Calu3 (cell line): ENCODE data around the gene SOX8. TPM values are rescaled to one million over a fixed set of nuclear protein-coding genes. Genes with fewer than 3 reads are reported as not detected.
"Not testable (repeated sequence)": the region's sequence is repeated elsewhere in the genome, so short reads cannot be mapped to it uniquely, and the experiment has no call there.

ENCODE experiments used
- BruUV-seq: library from RNA; stranded (reverse); fragments of 400-500 nt; replicated peaks from 2 replicates; lab custom pipeline; 2021; lab: Mats Ljungman, UMichigan
- CTCF ChIA-PET: fragments of 300-600 bp; sonication (Branson Sonifier 250); formaldehyde crosslinking; loops from one replicate; lab custom pipeline; 2022; ENCODE audit warnings: antibody characterized with exemption; lab: Charles Lee
- DNase-seq: peaks from one replicate; pipeline ENCODE4 v3.0.0; 2022
- H3K27ac Mint-ChIP-seq: one replicate; pipeline ENCODE4 v1.8.0; 2022; ENCODE audit warnings: mixed read lengths; ENCODE audit not compliant: unreplicated experiment
- H3K27me3 Mint-ChIP-seq: one replicate; pipeline ENCODE4 v1.8.0; 2022; ENCODE audit warnings: mixed read lengths; ENCODE audit not compliant: unreplicated experiment
- H3K36me3 Mint-ChIP-seq: one replicate; pipeline ENCODE4 v1.8.0; 2022; ENCODE audit warnings: mild to moderate bottlenecking, moderate library complexity, mixed read lengths; ENCODE audit not compliant: insufficient read depth, unreplicated experiment
- H3K4me1 Mint-ChIP-seq: one replicate; pipeline ENCODE4 v1.8.0; 2022; ENCODE audit warnings: mild to moderate bottlenecking, low read depth, mixed read lengths; ENCODE audit not compliant: unreplicated experiment
- H3K4me3 Mint-ChIP-seq: one replicate; pipeline ENCODE4 v1.8.0; 2022; ENCODE audit warnings: mild to moderate bottlenecking, low read depth, moderate library complexity, mixed read lengths; ENCODE audit not compliant: unreplicated experiment
- H3K9me3 Mint-ChIP-seq: one replicate; pipeline ENCODE4 v1.8.0; 2022; ENCODE audit warnings: low read depth, mixed read lengths; ENCODE audit not compliant: unreplicated experiment
- intact Hi-C: fragments of 100-400 bp; cut with micrococcal nuclease; formaldehyde crosslinking; loops from one replicate; pipeline ENCODE4 v1.10.0; 2022; ENCODE audit not compliant: unreplicated experiment
- total RNA-seq: library from RNA; stranded (reverse); gene quantifications from 2 replicates; pipeline ENCODE4 v1.2.3, GENCODE V29; 2022
- TF ChIP-seq, protein P1 (sequence below): fragments of 200-600 bp; IDR thresholded peaks from one replicate; pipeline ENCODE4 v1.8.0; 2022; ENCODE audit warnings: antibody characterized with exemption; ENCODE audit not compliant: unreplicated experiment

SOX8 gene
- total RNA-seq, 1 experiment from 2014 or later, result 0.92 TPM

DNA sequence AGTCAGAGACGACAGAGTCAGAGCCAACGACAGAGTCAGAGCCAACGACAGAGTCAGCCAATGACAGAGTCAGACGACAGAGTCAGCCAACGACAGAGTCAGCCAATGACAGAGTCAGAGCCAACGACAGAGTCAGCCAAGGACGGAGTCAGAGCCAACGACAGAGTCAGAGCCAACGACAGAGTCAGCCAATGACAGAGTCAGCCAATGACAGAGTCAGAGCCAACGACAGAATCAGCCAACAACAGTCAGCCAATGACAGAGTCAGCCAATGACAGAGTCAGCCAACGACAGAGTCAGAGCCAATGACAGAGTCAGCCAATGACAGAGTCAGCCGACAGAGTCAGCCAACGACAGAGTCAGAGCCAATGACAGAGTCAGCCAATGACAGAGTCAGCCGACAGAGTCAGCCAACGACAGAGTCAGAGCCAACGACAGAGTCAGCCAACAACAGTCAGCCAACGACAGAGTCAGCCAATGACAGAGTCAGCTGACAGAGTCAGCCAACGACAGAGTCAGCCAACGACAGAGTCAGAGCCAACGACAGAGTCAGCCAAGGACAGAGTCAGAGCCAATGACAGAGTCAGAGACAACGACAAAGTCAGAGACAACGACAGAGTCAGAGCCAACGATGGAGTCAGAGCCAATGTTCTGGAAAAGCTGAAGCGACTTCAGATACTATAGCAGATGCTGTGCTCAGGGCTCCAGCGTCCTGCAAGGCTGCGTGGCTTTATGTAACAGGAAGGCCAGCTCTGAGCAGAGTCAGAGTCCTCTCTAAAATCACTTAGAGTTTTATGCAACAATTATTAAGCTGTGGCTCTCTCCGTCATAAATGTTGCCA is 30.6 kb upstream of the SOX8 start:
- H3K27me3 Mint-ChIP-seq, H3K4me3 Mint-ChIP-seq, DNase-seq, CTCF ChIA-PET, H3K9me3 Mint-ChIP-seq, intact Hi-C loops, H3K27ac Mint-ChIP-seq, H3K36me3 Mint-ChIP-seq, BruUV-seq, H3K4me1 Mint-ChIP-seq: not testable (repeated sequence)

DNA sequence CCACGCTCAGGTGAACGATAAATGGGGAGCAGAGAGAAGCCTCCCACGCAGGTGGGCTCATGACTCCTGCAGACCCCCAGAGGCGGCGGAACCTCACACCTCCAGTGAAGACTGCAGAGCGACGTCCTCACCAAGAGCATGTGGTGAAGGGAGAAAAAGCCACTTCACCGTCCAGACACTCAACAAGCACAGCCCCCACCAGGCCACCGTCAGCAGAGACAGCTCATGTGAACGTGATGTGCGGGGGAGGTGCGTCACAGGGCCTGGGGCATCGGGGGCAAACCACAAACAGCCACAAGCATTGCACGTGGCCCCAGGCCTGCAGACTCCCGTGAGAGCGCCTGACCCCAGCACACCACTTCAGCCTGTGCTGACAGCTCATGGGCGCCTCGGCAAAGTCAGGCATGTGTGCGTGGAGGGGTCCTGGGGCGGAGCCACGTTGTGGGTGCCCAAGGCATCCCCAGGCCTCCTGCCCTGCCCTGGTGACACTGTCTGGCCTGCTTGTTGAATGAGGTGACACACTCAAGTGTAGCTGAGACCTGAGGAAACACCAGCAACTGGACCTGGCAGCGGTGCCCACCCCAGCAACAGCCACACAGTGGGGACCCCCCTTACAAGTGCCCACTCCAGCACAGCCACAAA is 29.8 kb upstream of the SOX8 start:
- CTCF ChIA-PET, result no interaction called here
- H3K27me3 Mint-ChIP-seq, result no peaks in the 10 kb centered on the region
- H3K4me1 Mint-ChIP-seq, result no peaks in the 10 kb centered on the region
- intact Hi-C loops, result no loop called here
- H3K27ac Mint-ChIP-seq, result no peak overlapping the region
- no peak overlapping the region for H3K4me3 Mint-ChIP-seq
- H3K36me3 Mint-ChIP-seq, result peaks cover 4% of the 10 kb centered on the region
- no peak for DNase-seq
- no TSS peak for BruUV-seq
- TF ChIP-seq, protein P1, sequence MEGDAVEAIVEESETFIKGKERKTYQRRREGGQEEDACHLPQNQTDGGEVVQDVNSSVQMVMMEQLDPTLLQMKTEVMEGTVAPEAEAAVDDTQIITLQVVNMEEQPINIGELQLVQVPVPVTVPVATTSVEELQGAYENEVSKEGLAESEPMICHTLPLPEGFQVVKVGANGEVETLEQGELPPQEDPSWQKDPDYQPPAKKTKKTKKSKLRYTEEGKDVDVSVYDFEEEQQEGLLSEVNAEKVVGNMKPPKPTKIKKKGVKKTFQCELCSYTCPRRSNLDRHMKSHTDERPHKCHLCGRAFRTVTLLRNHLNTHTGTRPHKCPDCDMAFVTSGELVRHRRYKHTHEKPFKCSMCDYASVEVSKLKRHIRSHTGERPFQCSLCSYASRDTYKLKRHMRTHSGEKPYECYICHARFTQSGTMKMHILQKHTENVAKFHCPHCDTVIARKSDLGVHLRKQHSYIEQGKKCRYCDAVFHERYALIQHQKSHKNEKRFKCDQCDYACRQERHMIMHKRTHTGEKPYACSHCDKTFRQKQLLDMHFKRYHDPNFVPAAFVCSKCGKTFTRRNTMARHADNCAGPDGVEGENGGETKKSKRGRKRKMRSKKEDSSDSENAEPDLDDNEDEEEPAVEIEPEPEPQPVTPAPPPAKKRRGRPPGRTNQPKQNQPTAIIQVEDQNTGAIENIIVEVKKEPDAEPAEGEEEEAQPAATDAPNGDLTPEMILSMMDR, result no peak
- H3K9me3 Mint-ChIP-seq, result peaks cover 2% of the 10 kb centered on the region

DNA sequence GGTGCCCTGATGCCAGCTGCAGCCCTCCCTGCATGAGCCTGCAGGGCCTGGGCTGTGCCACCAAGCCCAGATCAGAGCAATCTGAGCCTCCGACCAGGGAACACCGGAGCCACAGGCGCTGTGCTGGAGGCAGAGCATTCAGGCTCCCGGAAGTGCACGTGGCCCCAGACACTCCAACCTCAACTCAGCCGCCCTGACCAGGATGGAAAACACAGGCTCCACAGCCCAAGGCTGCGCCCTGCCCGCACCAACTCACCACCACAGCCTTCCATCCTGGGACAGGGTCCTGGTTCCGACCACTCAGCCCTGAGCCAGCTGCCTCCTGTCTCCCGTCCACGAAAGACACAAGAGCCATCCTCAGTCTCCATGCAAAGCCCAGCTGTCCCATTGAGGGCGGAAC is 29.2 kb upstream of the SOX8 start:
- intact Hi-C loops, result no loop called here
- TF ChIP-seq, protein P1, result no peak
- CTCF ChIA-PET, result no interaction called here
- no TSS peak for BruUV-seq
- no peak overlapping the region for H3K27ac Mint-ChIP-seq
- H3K36me3 Mint-ChIP-seq, result peaks cover 4% of the 10 kb centered on the region
- H3K9me3 Mint-ChIP-seq, result peaks cover 2% of the 10 kb centered on the region
- no peak overlapping the region for H3K4me3 Mint-ChIP-seq
- H3K27me3 Mint-ChIP-seq, result no peaks in the 10 kb centered on the region
- no peaks in the 10 kb centered on the region for H3K4me1 Mint-ChIP-seq
- DNase-seq, result no peak

DNA sequence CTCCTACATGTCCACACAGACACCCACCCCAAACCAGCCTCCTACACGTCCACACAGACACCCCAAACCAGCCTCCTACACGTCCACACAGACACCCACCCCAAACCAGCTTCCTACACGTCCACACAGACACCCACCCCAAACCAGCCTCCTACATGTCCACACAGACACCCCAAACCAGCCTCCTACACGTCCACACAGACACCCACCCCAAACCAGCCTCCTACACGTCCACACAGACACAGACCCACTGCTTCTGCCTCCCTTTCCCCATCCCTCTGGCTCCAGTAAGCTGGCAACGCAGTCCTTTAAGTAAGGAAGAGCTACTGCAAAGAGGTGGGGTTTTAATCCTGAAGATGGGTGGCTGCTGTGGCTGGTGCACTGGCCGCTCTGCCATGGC is 27.8 kb upstream of the SOX8 start:
- intact Hi-C loops, BruUV-seq, H3K9me3 Mint-ChIP-seq, H3K27ac Mint-ChIP-seq, DNase-seq, H3K4me1 Mint-ChIP-seq, H3K4me3 Mint-ChIP-seq, H3K36me3 Mint-ChIP-seq, H3K27me3 Mint-ChIP-seq: not testable (repeated sequence)
- CTCF ChIA-PET, result interaction anchor here (0.6 kb wide), 1 partner anchor 92 kb away, joined by 5 read pairs; no protein-coding TSS in a partner anchor

DNA sequence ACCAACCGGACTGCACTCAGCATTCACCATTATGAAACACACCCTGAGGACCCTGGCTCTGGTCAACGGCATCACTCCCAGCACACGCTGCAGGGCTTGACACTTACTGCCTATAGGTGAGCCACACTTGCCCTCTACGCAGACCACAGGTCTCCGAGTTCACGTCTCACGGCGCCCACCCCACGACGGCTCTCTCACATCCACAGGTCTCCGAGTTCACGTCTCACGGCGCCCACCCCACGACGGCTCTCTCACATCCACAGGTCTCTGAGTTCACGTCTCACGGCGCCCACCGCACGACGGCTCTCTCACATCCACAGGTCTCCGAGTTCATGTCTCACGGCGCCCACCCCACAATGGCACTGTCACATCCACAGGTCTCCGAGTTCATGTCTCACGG is 25.8 kb upstream of the SOX8 start:
- DNase-seq, BruUV-seq, H3K4me1 Mint-ChIP-seq, intact Hi-C loops, H3K27ac Mint-ChIP-seq, CTCF ChIA-PET, H3K9me3 Mint-ChIP-seq, H3K27me3 Mint-ChIP-seq, H3K4me3 Mint-ChIP-seq, H3K36me3 Mint-ChIP-seq: not testable (repeated sequence)
